B cell (primary cell): ENCODE results near the gene PRR23C. TPM values are rescaled to one million over a fixed set of nuclear protein-coding genes. Genes with fewer than 3 reads are reported as not detected.

Source experiments
- ATAC-seq: fragments of 200-7000 bp; cut with Tn5 transposase; one replicate; pipeline ENCODE4 v1.10.0; 2021; ENCODE audit warnings: low read depth, mild to moderate bottlenecking, moderate number of reproducible peaks, moderate library complexity
- CTCF ChIA-PET: fragments of 350-600 bp; sonication (Branson Sonifier 250); formaldehyde crosslinking; loops from one replicate; lab custom pipeline; 2021; ENCODE audit warnings: antibody characterized with exemption, inconsistent platforms; lab: Charles Lee
- POLR2A ChIA-PET: fragments of 350-600 bp; sonication (Branson Sonifier 250); formaldehyde crosslinking; loops from one replicate; lab custom pipeline; 2021; ENCODE audit warnings: antibody characterized with exemption; lab: Charles Lee
- DNase-seq: peaks from one replicate; pipeline ENCODE4 v3.0.0; 2013
- H2AFZ ChIP-seq: 2 replicates; pipeline ENCODE4 v1.6.1; 2012; ENCODE audit warnings: mild to moderate bottlenecking, low read depth, low read length; ENCODE audit not compliant: insufficient read depth, poor library complexity, severe bottlenecking
- H3K27ac ChIP-seq, 2 donors: 1 replicate in 1 of 2; 2 replicates in 1 of 2; pipeline ENCODE4 v1.5.1; 2012 to 2013; ENCODE audit warnings: low read length in 2 of 2, mild to moderate bottlenecking in 2 of 2, moderate library complexity in 1 of 2
- H3K27me3 ChIP-seq, 4 experiments: fragments of 200-600 bp in 1 of 4; sonication (generic) in 1 of 4; replicated peaks in 1 of 4; 1 replicate in 2 of 4; 2 replicates in 2 of 4; pipeline versions ENCODE4 v1.6.1 to v1.7.0; 2013 to 2016; ENCODE audit warnings: low read length in 3 of 4, mild to moderate bottlenecking in 2 of 4, mixed read lengths in 1 of 4, moderate library complexity in 1 of 4; ENCODE audit not compliant: insufficient read depth in 4 of 4, control insufficient read depth in 3 of 4; ENCODE audit errors: control extremely low read depth in 1 of 4
- H3K36me3 ChIP-seq, 2 experiments: replicated peaks in 1 of 2; 1 replicate in 1 of 2; 2 replicates in 1 of 2; pipeline versions ENCODE4 v1.6.1 to v1.7.1; 2013; ENCODE audit warnings: low read length in 1 of 2; ENCODE audit not compliant: insufficient read depth in 2 of 2, control insufficient read depth in 1 of 2; ENCODE audit errors: control extremely low read depth in 1 of 2, extremely low read depth in 1 of 2
- H3K4me1 ChIP-seq, 2 donors: fragments of 200-600 bp in 1 of 2; sonication (generic) in 1 of 2; 1 replicate in 1 of 2; 2 replicates in 1 of 2; pipeline versions ENCODE4 v1.5.1 to v1.6.1; 2013 to 2017; ENCODE audit warnings: low read length in 2 of 2; ENCODE audit not compliant: control insufficient read depth in 2 of 2, insufficient read depth in 2 of 2
- H3K4me2 ChIP-seq: replicated peaks from 2 replicates; pipeline ENCODE3; 2012; ENCODE audit warnings: mild to moderate bottlenecking, low read depth, low read length; ENCODE audit not compliant: poor library complexity, severe bottlenecking
- H3K4me3 ChIP-seq, 5 experiments: fragments of 200-600 bp in 1 of 5; sonication (generic) in 1 of 5; 1 replicate in 3 of 5; 2 replicates in 2 of 5; pipeline versions ENCODE4 v1.5.1 to v1.7.0; 2011 to 2016; ENCODE audit warnings: low read length in 4 of 5, mild to moderate bottlenecking in 4 of 5, low read depth in 2 of 5, control low read depth in 1 of 5, moderate library complexity in 1 of 5; ENCODE audit not compliant: insufficient read depth in 1 of 5; ENCODE audit errors: control extremely low read depth in 1 of 5, extremely low read depth in 1 of 5
- H3K79me2 ChIP-seq: fragments of 200-600 bp; sonication (generic); one replicate; pipeline ENCODE4 v1.6.0; 2016; ENCODE audit warnings: low read length; ENCODE audit not compliant: control insufficient read depth, insufficient read depth
- H3K9ac ChIP-seq: fragments of 200-600 bp; sonication (generic); 2 replicates; pipeline ENCODE4 v1.6.1; 2017; ENCODE audit warnings: mild to moderate bottlenecking, low read length, moderate library complexity
- H3K9me3 ChIP-seq, 3 donors: one replicate each; pipeline versions ENCODE4 v1.6.1 to v1.7.1; 2013; ENCODE audit warnings: low read length in 2 of 3; ENCODE audit not compliant: control insufficient read depth in 2 of 3, insufficient read depth in 1 of 3; ENCODE audit errors: control extremely low read depth in 1 of 3
- H4K20me1 ChIP-seq: 2 replicates; pipeline ENCODE4 v1.6.0; 2012; ENCODE audit warnings: mild to moderate bottlenecking, low read length; ENCODE audit not compliant: insufficient read depth, control insufficient read depth, poor library complexity, severe bottlenecking
- H3K27ac Mint-ChIP-seq: one replicate; pipeline ENCODE4 v1.8.0; 2021; ENCODE audit warnings: mixed read lengths
- H3K27me3 Mint-ChIP-seq: one replicate; pipeline ENCODE4 v1.8.0; 2021; ENCODE audit warnings: mixed read lengths
- H3K4me1 Mint-ChIP-seq: one replicate; pipeline ENCODE4 v1.8.0; 2021; ENCODE audit warnings: mixed read lengths
- H3K4me3 Mint-ChIP-seq: one replicate; pipeline ENCODE4 v1.8.0; 2021; ENCODE audit warnings: mixed read lengths
- H3K9me3 Mint-ChIP-seq: one replicate; pipeline ENCODE4 v1.8.0; 2022; ENCODE audit warnings: mixed read lengths; ENCODE audit not compliant: insufficient read depth
- EZH2 ChIP-seq: IDR thresholded peaks from 2 replicates; pipeline ENCODE4 v1.6.1; 2012; ENCODE audit warnings: borderline replicate concordance, low read depth, mild to moderate bottlenecking, moderate library complexity, low read length; ENCODE audit not compliant: insufficient read depth, poor library complexity, severe bottlenecking
- WGBS: methylation state at CpG from one replicate; pipeline ENCODE4 v1.1.5; 2013; ENCODE audit warnings: missing lambda C conversion rate; ENCODE audit not compliant: insufficient coverage; 5-methylcytosine and 5-hydroxymethylcytosine counted together
- intact Hi-C: fragments of 100-400 bp; cut with micrococcal nuclease; formaldehyde crosslinking; loops from one replicate; pipeline ENCODE4 v1.10.0; 2022
- polyA plus RNA-seq: library from polyadenylated mRNA; depleted of rRNA; stranded (reverse); fragments of >200 nt; gene quantifications from 2 replicates; pipeline ENCODE4 v1.2.3, GENCODE V29; 2012
- total RNA-seq, 2 donors: library from RNA; stranded (reverse); fragments of 120-200 nt in 1 of 2; gene quantifications; 1 replicate in 1 of 2; 2 replicates in 1 of 2; pipeline versions ENCODE4 v1.2.3 to v1.2.4, GENCODE V29; 2013 to 2022
- TF ChIP-seq, protein P1 (sequence below): fragments of 200-600 bp; IDR thresholded peaks from one replicate; pipeline ENCODE4 v1.8.0; 2022; ENCODE audit warnings: antibody characterized with exemption, mild to moderate bottlenecking

Gene PRR23C
- total and polyA plus RNA-seq, 2 donors (not counting 1 experiment from before 2014, with no cell fraction given): not detected

DNA sequence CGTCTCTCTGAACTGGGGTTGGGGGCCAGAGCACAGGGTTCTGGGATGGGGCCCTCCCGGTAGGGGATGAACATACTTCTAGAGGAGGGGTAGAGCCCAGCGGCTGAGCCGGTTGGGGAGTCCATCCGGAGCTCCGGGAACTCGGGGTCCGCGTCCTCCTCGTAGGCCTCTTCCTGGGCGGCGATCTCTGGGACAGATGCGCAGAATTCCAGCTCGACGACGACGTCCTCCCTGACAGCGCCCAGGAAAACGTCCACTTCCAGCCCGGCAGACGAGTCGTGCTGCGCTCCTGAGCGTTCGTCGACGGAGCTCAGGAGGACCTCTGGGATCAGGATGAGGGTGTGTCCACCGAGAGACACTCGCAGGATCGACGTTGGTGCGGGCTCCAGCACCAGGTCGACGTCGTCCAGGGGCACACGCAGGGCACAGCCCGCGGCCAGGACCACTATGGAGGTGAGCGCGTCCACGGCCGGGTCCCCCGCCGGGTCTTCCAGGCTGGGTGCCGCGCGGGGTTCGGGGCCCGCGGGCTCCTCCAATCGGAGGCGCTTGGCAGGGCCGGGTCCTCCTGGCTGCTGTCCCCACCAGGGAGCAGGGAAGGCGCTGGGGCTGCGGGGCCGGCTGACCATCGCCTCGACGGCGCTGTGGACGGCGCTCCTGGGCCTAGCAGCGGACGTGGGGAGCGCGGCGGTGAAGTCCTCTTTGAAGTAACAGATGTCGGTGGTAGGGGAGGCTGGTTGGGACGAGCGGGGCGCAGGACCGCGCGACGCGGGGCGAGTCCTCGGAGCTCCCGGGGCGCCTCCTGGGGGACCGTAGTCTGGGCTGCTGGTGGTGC, 24.4 kb downstream of the PRR23C start:
- 74% methylated on average over 77 of the region's 81 CpGs for WGBS
- Histone ChIP-seq H3K27ac (no peak overlapping the region), H3K79me2 (no peaks in the 10 kb centered on the region), H3K4me1 (no peaks in the 10 kb centered on the region), H3K9me3 (peaks cover 0 to 25% (median 0%) of the 10 kb centered on the region in 3 donors), H3K4me2 (no peak overlapping the region), H2AFZ (no peak overlapping the region), H4K20me1 (no peaks in the 10 kb centered on the region), H3K4me3 (no peak overlapping the region), H3K27me3 (no peaks in the 10 kb centered on the region), H3K36me3 (no peaks in the 10 kb centered on the region), H3K9ac (no peak overlapping the region)
- Mint-ChIP-seq H3K4me1 (no peaks in the 10 kb centered on the region), H3K4me3 (no peak overlapping the region), H3K9me3 (peaks cover 2% of the 10 kb centered on the region), H3K27me3 (peaks cover 8% of the 10 kb centered on the region), H3K27ac (no peak overlapping the region)
- ATAC-seq: no peak
- intact Hi-C loops: no loop called here
- ChIA-PET POLR2A (no interaction called here), CTCF (no interaction called here)
- DNase-seq: no peak
- no peak for TF ChIP-seq EZH2
- TF ChIP-seq, protein P1, sequence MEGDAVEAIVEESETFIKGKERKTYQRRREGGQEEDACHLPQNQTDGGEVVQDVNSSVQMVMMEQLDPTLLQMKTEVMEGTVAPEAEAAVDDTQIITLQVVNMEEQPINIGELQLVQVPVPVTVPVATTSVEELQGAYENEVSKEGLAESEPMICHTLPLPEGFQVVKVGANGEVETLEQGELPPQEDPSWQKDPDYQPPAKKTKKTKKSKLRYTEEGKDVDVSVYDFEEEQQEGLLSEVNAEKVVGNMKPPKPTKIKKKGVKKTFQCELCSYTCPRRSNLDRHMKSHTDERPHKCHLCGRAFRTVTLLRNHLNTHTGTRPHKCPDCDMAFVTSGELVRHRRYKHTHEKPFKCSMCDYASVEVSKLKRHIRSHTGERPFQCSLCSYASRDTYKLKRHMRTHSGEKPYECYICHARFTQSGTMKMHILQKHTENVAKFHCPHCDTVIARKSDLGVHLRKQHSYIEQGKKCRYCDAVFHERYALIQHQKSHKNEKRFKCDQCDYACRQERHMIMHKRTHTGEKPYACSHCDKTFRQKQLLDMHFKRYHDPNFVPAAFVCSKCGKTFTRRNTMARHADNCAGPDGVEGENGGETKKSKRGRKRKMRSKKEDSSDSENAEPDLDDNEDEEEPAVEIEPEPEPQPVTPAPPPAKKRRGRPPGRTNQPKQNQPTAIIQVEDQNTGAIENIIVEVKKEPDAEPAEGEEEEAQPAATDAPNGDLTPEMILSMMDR: no peak

DNA sequence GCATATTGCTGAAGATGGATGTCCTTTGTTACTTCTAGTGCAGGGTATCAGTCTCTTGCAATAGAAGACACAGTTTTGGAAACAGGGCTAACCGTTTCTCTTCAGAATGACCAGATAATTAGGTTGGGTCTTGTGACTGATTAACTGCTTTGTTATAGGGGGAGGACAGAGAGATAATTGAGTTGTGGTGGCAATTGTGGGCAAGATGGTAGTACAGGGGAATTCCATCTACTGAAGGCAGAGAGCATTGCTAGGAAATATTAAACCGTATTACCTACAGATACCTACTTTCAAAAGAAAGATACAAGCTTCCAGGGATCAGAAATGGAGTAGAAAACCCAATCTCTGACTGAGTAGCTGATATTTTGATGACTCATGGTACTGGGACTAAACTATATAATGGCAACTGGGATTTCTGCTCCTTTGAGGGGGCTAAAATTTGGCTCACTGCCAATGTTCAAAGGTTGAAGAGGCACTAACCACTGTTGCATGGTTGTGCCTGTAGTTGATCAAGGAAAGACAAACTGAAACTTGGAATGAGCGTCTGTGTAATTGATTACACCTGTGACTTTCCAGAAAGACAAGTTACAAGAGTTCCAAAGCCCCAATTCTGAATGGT, 28.2 kb downstream of the PRR23C start:
- WGBS: 86% methylated on average over 1 of the region's 3 CpGs
- CTCF ChIA-PET: no interaction called here

More for the DNA sequence above, 28.2 kb downstream of the PRR23C start:
- ATAC-seq: no peak
- Mint-ChIP-seq H3K27me3 (peaks cover 8% of the 10 kb centered on the region), H3K27ac (no peak overlapping the region), H3K4me1 (no peaks in the 10 kb centered on the region), H3K4me3 (no peak overlapping the region), H3K9me3 (peaks cover 5% of the 10 kb centered on the region)
- H2AFZ ChIP-seq: no peak overlapping the region
- no peaks in the 10 kb centered on the region for H3K27me3 ChIP-seq
- peaks cover 0 to 21% (median 0%) of the 10 kb centered on the region in 3 donors for H3K9me3 ChIP-seq
- H3K4me3 ChIP-seq: no peak overlapping the region
- intact Hi-C loops: no loop called here
- DNase-seq: no peak
- no peak overlapping the region for H3K27ac ChIP-seq
- H3K36me3 ChIP-seq: no peaks in the 10 kb centered on the region
- POLR2A ChIA-PET: no interaction called here
- TF ChIP-seq EZH2: no peak
- TF ChIP-seq, protein P1: no peak
- H3K4me1 ChIP-seq: no peaks in the 10 kb centered on the region
- H3K4me2 ChIP-seq: no peak overlapping the region
- H3K9ac ChIP-seq: no peak overlapping the region
- H3K79me2 ChIP-seq: no peaks in the 10 kb centered on the region
- no peaks in the 10 kb centered on the region for H4K20me1 ChIP-seq
